Medulla oblongata (tissue), 1 donor: ENCODE data around the gene FREM2.

ENCODE experiments used
- DNase-seq: peaks from one replicate; pipeline ENCODE4 v3.0.0-alpha.2; 2015; ENCODE audit errors: extremely low spot score

FREM2 gene

DNA sequence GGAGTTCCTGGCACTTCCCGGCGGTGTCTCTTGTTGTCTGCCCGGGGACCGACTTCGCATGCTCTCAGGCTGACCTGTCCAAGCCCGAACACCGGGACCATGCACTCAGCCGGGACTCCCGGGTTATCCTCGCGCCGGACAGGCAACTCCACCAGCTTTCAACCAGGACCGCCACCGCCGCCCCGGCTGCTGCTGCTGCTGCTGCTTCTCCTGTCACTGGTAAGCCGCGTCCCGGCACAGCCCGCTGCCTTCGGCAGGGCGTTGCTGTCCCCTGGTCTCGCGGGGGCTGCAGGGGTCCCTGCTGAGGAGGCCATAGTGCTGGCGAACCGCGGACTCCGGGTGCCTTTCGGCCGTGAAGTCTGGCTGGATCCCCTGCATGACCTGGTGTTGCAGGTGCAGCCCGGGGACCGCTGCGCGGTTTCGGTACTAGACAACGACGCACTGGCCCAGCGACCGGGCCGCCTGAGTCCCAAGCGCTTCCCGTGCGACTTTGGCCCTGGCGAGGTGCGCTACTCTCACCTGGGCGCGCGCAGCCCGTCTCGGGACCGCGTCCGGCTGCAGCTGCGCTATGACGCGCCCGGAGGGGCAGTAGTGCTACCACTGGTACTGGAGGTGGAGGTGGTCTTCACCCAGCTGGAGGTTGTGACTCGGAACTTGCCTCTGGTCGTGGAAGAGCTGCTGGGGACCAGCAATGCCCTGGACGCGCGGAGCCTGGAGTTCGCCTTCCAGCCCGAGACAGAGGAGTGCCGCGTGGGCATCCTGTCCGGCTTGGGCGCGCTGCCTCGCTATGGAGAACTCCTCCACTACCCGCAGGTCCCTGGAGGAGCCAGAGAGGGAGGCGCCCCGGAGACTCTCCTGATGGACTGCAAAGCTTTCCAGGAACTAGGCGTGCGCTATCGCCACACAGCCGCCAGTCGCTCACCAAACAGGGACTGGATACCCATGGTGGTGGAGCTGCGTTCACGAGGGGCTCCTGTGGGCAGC is 661 bp downstream of the FREM2 start:
- no peak for DNase-seq

DNA sequence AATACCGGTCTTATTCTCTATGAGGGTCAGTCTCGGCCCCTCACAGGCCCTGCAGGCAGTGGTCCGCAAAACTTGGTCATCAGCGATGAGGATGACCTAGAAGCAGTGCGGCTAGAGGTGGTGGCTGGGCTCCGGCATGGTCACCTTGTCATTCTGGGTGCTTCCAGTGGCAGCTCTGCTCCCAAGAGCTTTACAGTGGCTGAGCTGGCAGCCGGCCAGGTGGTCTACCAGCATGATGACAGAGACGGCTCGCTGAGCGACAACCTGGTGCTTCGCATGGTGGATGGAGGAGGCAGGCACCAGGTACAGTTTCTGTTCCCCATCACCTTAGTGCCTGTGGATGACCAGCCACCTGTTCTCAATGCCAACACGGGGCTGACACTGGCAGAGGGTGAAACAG is 1.8 kb downstream of the FREM2 start:
- no peak for DNase-seq

DNA sequence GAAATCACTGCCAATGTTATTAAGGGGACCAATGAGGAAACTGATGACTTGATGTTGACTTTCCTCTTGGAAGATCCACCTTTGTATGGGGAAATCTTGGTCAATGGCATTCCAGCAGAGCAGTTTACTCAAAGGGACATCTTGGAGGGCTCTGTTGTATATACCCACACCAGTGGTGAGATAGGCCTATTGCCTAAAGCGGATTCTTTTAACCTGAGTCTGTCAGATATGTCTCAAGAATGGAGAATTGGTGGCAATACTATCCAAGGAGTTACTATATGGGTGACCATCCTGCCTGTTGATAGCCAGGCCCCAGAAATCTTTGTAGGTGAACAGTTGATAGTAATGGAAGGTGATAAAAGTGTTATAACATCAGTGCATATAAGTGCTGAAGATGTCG is 3.4 kb downstream of the FREM2 start:
- DNase-seq = no peak

DNA sequence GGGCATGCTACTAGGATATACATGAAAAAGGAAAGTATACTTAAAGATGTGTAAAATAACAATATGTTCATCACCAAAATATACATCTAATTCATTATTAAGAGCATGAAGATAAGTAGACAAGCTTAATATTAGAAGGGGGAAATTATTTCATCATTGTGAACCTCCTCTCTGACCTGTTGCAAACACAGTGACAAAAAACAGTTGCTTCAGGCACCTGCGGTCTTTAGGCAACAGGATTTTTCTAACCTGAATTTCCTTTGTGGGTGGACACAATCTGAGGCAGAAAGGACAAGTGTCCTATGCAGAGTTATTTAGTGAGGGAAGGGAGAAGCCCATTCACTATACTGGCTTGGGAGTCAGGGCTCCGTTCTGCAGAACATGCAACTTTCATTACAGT is 6.3 kb downstream of the FREM2 start:
- no peak for DNase-seq

DNA sequence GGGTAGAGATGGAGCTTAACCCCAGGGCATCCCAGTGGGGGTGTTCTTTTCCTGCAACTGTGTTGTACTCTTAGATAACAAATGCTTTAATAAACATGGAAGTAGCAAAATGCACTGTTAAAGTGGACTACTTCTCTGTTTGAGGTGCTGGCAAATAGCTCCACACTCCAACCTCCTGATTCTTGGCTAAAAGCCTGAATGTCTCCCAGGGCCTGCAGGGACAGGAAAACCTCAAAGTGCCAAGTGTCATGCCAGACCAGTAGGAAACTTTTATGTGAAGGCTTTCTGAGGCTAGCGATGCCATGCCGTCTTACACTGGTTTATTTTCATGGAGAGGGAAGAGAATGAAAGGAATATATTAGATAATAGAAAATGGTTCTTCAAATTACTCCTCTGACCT is 6.8 kb downstream of the FREM2 start:
- no peak for DNase-seq

DNA sequence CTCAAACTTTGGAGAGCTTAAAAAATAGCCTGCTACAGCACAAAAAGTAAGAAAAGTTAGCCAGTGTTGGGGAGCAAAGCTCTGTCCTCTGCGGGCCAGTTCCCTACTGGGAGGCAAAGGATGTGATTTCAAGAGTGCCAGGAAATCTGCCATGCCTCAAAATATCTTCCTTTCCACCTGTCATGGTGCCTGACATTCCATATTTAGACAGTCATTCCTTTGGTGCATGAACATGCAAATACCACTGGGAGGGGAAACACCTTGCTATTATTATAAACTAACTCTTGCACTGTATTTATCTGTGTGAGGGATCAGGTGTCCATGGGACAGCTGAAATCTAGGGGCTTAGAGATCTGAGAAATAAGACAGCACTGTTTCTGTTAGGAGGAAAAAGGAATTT is 10.3 kb downstream of the FREM2 start:
- DNase-seq = no peak

DNA sequence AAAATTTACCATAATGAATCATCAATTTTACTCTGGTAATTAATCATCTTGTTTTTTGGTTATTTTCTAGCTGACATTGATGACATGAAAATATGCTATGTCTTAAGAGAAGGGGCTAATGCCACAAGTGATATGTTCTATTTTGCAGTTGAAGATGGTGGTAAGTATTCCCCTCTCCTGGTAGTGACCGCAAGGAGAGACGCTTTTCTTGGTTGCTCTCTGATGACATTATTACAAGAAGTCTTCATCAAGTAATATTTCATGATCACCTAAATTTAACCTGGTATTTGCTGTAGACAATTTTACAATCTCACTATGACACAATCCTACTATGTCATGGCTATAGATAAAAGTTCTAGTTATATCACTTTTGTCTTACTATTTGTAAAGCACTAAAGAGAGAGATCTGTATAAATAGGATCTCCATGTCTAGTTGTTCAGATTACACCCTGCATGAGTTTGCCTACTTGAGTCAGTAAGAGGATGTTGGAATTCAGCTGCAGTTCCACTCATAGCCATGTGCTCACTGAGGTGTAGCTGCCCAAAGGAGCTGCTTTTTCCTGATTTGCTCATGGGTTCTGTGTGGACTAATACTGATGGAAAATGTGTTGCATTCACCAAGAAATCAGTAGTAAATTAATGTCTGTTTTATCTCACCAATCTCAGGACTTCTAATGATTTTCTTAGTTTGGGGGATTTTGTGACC is 10.9 kb downstream of the FREM2 start:
- DNase-seq = no peak

DNA sequence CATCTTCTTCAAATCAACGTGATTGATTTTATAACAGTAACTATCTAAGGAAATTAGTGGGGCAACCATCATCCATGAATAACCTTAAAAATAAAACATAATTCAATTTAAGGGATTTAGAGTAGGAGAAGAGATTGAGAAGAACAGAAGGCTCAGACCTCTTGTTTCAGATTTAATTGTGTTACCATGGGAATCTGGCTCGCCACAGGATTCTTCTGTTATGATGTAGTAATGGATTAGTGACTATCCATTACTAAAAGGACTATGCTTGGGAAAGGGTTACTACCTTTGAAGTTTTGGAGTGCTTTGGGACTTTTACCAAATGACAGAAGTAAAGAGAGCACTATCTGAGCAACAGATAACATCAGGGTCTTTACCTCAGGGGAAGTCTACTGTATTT is 13.2 kb downstream of the FREM2 start:
- DNase-seq = no peak

DNA sequence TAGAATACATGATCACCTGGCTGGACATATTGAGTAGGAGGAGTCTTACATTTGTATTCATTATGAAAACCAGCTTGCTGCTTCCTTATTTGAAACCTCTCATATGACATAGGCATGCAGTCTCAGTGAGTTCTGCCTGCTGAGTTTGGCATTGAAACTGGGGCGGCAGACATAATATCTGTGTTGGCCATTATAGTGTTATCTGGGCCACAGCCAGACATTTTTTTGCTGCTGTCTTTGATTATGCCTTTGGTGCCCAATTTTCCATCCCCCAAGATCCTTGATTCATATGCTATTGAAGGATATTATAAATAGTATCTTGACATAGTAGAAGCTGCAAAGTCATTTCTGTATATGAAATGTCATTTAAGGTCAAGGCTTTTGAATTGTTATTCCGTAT is 15.8 kb downstream of the FREM2 start:
- no peak for DNase-seq

DNA sequence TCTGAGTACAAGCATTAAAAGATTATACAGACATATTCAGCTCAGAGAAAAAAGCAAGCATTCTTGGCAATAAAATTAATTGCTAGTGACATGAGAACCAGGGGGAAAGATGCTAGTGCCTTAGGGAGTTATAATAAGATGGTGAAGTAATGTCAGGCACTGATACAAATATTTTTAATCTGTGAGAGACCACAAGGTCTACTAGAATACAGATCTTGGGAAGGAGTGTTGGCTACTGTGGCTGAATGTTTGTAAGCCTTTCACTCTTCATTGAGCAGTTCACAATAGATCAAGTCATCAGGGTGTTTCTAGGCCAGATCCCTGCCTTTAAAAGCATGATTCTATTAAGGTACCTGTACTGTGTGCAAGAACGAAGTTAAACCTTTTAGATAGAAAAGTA is 16.4 kb downstream of the FREM2 start:
- DNase-seq = no peak

DNA sequence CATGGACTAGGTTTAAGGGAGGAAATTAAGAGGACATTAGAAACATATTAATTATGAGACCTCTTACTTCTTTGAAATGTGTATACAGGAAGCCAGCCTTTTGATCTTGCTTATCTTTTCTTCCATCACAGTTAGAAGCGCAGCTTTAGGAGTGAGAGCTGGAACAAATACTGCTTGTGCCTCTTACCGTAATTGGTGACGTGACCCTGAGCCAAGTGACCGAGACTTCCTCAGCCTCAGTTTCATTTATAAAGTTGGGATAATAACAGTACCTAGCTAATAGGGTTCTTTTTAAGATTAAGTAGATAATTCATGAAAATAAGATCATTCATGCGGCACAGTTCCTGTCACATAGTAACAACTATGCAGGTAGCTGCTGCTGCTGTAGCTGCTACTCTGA is 18.5 kb downstream of the FREM2 start:
- DNase-seq = no peak

DNA sequence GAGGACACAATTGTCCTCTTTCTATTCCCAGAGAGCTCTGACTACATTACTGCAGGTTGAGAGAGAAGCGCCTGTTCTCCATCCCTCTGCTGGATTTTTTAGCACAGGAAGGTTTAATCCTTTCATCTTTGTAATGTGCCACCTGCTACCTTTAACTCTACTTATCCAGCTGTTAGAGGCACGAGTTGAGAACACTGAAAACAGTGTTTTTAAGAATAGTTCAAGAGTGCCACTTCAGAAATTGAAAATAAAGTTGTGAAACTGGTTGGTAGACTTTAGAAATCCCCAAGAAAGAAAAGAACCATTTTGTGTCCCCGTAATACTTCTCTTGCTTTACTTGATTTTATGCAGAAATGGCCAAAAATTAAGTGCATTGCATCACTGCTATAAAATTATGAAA is 20.6 kb downstream of the FREM2 start:
- DNase-seq = peak; percentile 15

DNA sequence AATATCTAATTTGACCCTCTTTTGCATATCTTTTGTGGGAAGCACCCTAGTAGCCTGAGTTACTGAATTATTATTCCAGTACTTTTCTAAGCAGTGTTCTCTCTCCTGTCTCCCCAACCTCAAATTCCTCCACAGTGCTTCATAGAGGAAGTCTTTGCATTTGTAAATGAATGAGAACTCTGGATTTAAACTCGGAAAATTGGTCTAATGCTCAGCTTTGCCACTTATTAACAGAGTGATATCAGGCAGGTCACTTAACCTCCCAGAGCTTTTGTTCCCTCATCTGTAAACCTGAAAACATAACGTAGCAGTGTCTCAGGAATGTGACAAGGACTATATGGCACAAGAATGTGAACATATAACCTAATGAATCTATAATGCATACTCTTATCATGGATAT is 26.2 kb downstream of the FREM2 start:
- DNase-seq = no peak

DNA sequence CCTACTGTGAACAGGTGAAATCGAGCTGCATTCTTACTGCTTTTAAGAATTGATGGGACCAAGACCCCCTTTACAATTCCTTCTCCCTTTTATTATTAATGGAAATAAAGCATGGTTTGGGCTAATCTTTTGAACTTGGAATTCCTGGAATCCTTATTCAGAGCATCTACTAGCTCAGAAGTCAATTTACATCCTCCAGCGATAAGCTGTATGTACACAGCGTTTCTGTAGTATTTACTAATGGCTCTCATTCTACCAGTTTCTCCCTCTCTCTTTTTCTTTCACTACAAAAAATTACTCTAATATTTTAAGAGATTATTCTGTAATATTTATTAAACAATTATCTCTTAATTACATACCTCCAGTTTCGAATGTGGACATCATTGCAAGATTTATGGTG is 31.5 kb downstream of the FREM2 start:
- DNase-seq = no peak

DNA sequence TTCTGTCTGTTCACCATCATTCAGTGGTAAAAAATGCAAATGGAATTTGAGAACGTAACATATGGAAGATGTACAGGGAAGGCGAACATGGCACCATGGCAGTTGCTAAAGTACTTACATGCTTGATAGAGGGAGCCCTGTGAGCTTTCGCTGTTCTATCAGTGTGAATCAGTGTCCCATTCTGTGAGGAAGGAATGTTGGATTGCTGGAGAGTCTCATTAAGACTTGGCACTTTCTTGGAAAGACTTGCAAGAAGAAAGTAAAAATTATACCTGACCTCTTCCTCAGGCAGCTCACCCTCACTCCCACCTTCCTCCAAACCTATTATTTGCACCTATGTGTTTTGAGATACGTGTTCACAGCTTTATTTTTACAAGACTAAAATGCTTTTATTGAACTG is 43.5 kb downstream of the FREM2 start:
- no peak for DNase-seq

DNA sequence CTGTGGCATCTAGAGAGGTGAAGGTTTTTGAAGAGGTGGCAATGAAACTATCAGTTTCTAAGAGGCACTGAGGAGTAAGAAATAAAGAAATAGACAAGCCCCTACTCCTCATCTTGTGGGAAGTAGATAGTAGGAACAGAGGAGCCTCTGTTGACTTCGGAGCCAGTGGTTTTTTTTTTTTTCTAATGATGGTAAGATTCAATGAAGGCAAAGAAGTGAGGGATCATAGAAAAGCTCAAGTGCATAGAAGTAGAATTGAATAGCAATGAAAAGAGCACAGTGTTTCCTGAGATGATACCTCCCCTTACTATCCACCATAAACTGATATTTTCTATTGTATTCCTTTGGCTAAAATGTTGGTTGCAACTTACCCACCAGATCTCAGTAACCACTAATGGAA is 46.3 kb downstream of the FREM2 start:
- no peak for DNase-seq

DNA sequence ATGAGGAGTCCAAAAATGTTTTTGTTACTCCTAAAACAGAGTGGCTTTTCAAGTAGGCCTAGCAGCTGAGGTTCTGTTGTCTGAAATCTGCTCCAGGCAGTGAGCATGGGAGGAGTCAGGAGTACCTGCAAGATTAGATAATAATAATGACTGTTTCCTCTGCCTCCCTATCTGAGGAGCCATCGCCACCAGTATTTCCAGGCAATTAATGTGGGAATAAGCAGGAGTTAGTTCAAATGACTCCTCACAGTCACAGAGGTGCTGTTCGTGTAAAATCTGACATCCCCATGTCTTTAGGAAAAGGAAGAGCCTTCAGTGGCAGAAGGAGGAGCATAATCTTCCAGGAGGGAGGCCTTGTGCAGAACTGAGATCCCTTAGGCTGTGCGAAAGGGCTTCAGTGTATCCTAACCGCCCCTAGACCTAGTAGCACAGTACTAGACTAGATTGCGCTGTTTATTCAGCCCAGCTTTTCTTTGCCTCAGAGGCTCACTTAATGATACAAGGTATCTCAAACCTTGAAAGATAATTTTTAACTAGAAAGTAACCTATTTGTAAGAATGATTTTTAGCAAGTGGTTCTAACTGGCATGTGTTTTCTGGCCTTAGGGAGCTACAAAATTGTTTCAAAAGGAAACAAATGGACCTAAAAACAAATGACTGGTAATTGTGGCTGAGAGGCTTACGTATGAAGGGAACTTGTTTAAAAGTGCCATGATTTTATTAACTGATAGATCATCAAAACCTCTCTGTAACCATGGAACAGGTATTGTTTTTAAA is 49.0 kb downstream of the FREM2 start:
- DNase-seq = no peak

DNA sequence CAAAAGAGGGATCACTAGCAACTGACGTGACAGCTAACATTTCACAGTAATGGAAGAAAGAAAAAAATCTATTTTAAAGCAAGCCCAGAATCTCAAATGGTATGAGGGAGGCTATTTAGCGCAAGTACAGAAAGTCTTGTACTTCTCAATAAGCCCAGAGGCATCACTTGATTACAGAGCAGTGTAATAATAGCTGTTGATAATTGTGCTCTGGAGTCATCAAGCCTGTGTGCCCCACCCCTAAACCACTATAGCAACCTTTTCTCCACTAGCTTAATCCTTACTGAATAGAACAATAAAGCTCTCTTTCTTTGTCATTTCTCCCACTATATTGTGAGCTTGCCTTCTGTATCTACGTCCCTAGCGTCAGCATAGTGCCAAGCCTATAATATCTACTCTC is 56.6 kb downstream of the FREM2 start:
- DNase-seq = no peak

DNA sequence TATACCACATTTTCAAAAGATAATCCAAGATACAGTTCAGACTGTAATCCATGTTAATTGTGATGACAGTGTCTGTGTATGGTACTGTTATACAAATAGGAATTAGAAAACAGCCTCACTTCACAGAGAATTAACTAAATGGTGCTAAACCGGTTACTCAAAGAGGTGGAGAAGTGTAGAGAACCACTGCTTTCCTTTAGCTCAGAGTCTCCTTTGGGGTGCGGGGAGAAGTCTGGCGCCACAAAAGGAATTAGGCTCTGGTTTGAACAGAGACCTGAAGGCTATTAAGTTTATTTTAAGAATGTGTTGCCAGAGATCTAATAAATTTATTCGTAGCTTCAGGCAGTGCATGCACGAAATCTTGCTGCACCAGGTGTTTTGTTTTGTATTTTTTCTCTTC is 65.8 kb downstream of the FREM2 start:
- no peak for DNase-seq

DNA sequence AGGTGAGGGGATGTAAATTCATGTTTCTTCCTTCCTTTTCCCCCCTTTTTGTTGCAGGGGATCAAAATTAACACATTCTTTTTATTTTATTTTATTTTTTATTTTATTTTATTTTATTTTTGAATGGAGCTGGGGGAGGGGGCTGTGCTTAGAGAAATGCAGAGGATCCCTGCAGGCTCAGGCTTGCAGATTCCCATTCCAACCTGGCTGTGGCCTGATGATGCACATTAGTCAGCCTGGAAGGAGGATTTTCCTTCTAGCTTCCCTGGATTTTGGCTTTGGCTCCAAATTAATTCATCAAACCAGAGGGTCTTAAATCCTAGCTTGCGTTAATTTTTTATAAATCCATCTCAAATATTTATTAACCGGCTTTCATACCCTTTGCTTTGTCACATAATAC is 67.0 kb downstream of the FREM2 start:
- no peak for DNase-seq

DNA sequence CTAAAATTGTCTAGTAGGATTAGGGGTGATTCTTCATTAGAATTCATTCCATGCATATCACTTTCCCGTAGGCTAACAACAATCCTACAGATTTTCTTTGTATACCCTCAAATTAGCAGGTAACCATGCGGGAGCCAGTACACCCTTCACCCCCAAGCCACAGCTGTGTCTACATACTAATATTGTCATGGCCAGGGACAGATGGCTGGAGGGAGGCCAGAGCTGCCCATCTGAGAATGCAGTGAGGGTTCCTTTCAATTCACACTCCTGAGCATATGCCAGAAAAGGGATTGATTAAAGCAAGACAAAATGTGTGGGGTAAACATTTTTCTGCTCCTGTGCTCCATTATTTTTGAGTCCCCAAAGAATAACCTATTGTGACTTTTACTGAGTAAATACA is 68.9 kb downstream of the FREM2 start:
- DNase-seq = no peak

DNA sequence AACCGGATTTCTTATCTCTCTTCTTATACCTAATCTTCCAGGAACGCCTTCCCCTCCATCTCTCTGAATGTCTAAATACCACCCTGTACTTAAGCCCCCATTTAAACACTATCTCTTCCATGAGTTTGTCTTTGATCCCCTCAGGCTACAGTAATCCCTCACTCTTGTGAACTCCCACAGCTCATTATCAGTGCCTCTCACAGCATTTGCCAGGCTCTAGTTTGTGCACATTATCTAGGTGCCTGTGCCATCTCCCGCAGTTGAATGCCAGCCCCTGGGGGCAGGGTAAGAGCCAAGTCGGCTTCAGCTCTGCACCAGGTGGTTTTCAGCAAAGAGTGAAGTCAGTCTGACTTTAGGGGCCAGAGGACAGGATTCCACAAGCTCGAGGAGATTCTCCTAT is 71.4 kb downstream of the FREM2 start:
- DNase-seq = no peak

DNA sequence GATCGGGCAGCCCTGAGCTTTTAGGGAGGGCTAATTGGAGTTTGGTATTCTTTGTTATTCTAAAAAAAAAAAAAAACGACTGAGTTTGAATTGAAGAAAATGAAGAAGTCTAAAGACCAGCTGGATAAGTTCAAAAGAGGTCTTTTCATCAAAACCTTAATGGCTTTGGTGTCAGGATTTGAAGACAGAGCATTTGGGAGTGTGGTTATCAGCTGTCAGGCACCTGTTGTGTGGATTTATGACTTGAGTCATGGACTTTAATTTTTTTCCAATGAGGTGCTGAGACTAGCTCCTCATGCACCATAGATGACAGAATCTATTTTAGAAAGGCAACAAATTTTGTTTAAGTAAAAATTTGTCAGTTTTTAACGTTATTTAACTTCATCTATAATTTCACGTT is 72.5 kb downstream of the FREM2 start:
- DNase-seq = no peak
